Breast epithelium (tissue), 4 donors: ENCODE measurements around the gene PRX. TPM values are rescaled to one million over a fixed set of nuclear protein-coding genes. Genes with fewer than 3 reads are reported as not detected.
"Not testable (repeated sequence)": the region's sequence is repeated elsewhere in the genome, so short reads cannot be mapped to it uniquely, and the experiment has no call there.

Experiments used
- DNase-seq, 2 donors: peaks; one replicate each; pipeline ENCODE4 v3.0.0-alpha.2; 2019; ENCODE audit warnings: low spot score in 2 of 2
- H3K27ac ChIP-seq, 2 donors: fragments of 200-600 bp; sonication (generic) in 1 of 2; one replicate each; pipeline ENCODE4 v1.5.1; 2016 to 2019; ENCODE audit warnings: mild to moderate bottlenecking in 1 of 2
- H3K27me3 ChIP-seq, 2 donors: fragments of 200-600 bp; sonication (generic) in 1 of 2; one replicate each; pipeline versions ENCODE4 v1.5.1 to v1.6.0; 2017 to 2019; ENCODE audit warnings: control low read depth in 1 of 2, mild to moderate bottlenecking in 1 of 2
- H3K36me3 ChIP-seq: fragments of 200-600 bp; one replicate; pipeline ENCODE4 v1.5.1; 2019
- H3K4me1 ChIP-seq, 2 donors: fragments of 200-600 bp; sonication (generic); one replicate each; pipeline ENCODE4 v1.5.1; 2016 to 2019; ENCODE audit warnings: control low read depth in 1 of 2
- H3K4me3 ChIP-seq, 3 donors: fragments of 200-600 bp; sonication (generic); 1 replicate in 2 of 3; 2 replicates in 1 of 3; pipeline ENCODE4 v1.5.1; 2016 to 2019; ENCODE audit warnings: mild to moderate bottlenecking in 3 of 3, moderate library complexity in 2 of 3
- H3K9me3 ChIP-seq, 2 donors: fragments of 200-600 bp; sonication (generic) in 1 of 2; one replicate each; pipeline ENCODE4 v1.5.1; 2016 to 2019; ENCODE audit warnings: control low read depth in 1 of 2
- CTCF ChIP-seq, 3 donors: fragments of 450-650 bp; IDR thresholded peaks; one replicate each; pipeline ENCODE4 v1.5.1; 2016 to 2017; ENCODE audit warnings: antibody characterized with exemption in 3 of 3, mild to moderate bottlenecking in 3 of 3, moderate library complexity in 3 of 3
- POLR2A ChIP-seq: fragments of 450-650 bp; IDR thresholded peaks from one replicate; pipeline ENCODE4 v1.6.1; 2016; ENCODE audit warnings: antibody characterized with exemption, mild to moderate bottlenecking, moderate library complexity
- POLR2AphosphoS5 ChIP-seq, 3 donors: sonication (generic); formaldehyde crosslinking; IDR thresholded peaks; one replicate each; pipeline ENCODE4 v1.6.1; 2017; ENCODE audit warnings: antibody characterized with exemption in 3 of 3
- intact Hi-C: fragments of 100-400 bp; cut with DNase I; formaldehyde crosslinking; loops from one replicate; pipeline ENCODE4 v1.15.1; 2023; ENCODE audit warnings: low total_unique reads
- total RNA-seq, 3 donors: library from RNA; depleted of rRNA; stranded (reverse); fragments of >200 nt; gene quantifications; one replicate each; pipeline ENCODE4 v1.1.0, GENCODE V29; 2016

The PRX gene
- total RNA-seq, 3 donors from 2014 or later, result 2.7 to 9.1 (median 5.2) TPM

GRCh38 chr19:40457048-40457447, 43.9 kb upstream of the PRX start:
- no peaks in the 10 kb centered on the region for H3K27me3 ChIP-seq
- intact Hi-C loops, result no loop called here
- no peak for TF ChIP-seq POLR2A
- no peak for TF ChIP-seq CTCF (IDR thresholded peaks at IDR 0.05)
- TF ChIP-seq POLR2AphosphoS5 (IDR thresholded peaks at IDR 0.05), result no peak
- no peak for DNase-seq
- no peaks in the 10 kb centered on the region for H3K9me3 ChIP-seq
- H3K4me1 ChIP-seq, result no peaks in the 10 kb centered on the region
- no peak overlapping the region for H3K27ac ChIP-seq
- H3K36me3 ChIP-seq, result no peaks in the 10 kb centered on the region
- H3K4me3 ChIP-seq, result no peak overlapping the region

GRCh38 chr19:40453943-40454342, 40.8 kb upstream of the PRX start:
- intact Hi-C loops, H3K27me3 ChIP-seq, DNase-seq, H3K4me3 ChIP-seq, H3K4me1 ChIP-seq, H3K36me3 ChIP-seq, H3K9me3 ChIP-seq, H3K27ac ChIP-seq: not testable (repeated sequence)

GRCh38 chr19:40453151-40453735, 40.1 kb upstream of the PRX start:
- Histone ChIP-seq H3K4me1 (no peaks in the 10 kb centered on the region), H3K9me3 (no peaks in the 10 kb centered on the region), H3K36me3 (no peaks in the 10 kb centered on the region), H3K27ac (no peak overlapping the region), H3K4me3 (no peak overlapping the region), H3K27me3 (no peaks in the 10 kb centered on the region)
- DNase-seq, result no peak
- intact Hi-C loops, result no loop called here
- TF ChIP-seq POLR2A (no peak), CTCF (IDR thresholded peaks at IDR 0.05) (no peak), POLR2AphosphoS5 (IDR thresholded peaks at IDR 0.05) (no peak)

- no peaks in the 10 kb centered on the region for H3K4me1 ChIP-seq
- no peaks in the 10 kb centered on the region for H3K9me3 ChIP-seq
- no peak for TF ChIP-seq POLR2A
- no peak for TF ChIP-seq POLR2AphosphoS5 (IDR thresholded peaks at IDR 0.05)
- no peak for TF ChIP-seq CTCF (IDR thresholded peaks at IDR 0.05)
- no peaks in the 10 kb centered on the region for H3K36me3 ChIP-seq
- intact Hi-C loops, result no loop called here
- H3K4me3 ChIP-seq, result no peak overlapping the region
- H3K27ac ChIP-seq, result no peak overlapping the region
- DNase-seq, result no peak
- H3K27me3 ChIP-seq, result no peaks in the 10 kb centered on the region
These were observed 38.8 kb upstream of the PRX start for GRCh38 chr19:40452016-40452415.

- H3K36me3 ChIP-seq, result no peaks in the 10 kb centered on the region
- no peak for TF ChIP-seq POLR2AphosphoS5 (IDR thresholded peaks at IDR 0.05)
- no peak for TF ChIP-seq CTCF (IDR thresholded peaks at IDR 0.05)
- no peak for TF ChIP-seq POLR2A
- intact Hi-C loops, result no loop called here
These were observed 37.5 kb upstream of the PRX start for GRCh38 chr19:40450664-40451063.

GRCh38 chr19:40449506-40449905, 36.3 kb upstream of the PRX start:
- no peaks in the 10 kb centered on the region for H3K36me3 ChIP-seq
- TF ChIP-seq CTCF (IDR thresholded peaks at IDR 0.05) (no peak), POLR2AphosphoS5 (IDR thresholded peaks at IDR 0.05) (no peak), POLR2A (no peak)
- peaks cover 0 to 5% of the 10 kb centered on the region in 2 donors for H3K4me1 ChIP-seq
- no peak overlapping the region for H3K4me3 ChIP-seq
- H3K9me3 ChIP-seq, result no peaks in the 10 kb centered on the region
- H3K27ac ChIP-seq, result no peak overlapping the region
- no peak for DNase-seq
- no peaks in the 10 kb centered on the region for H3K27me3 ChIP-seq
- intact Hi-C loops, result no loop called here

More at GRCh38 chr19:40450664-40451063, 37.5 kb upstream of the PRX start:
- Histone ChIP-seq H3K27ac (no peak overlapping the region), H3K4me3 (no peak overlapping the region), H3K27me3 (no peaks in the 10 kb centered on the region), H3K4me1 (peaks cover 0 to 5% of the 10 kb centered on the region in 2 donors), H3K9me3 (no peaks in the 10 kb centered on the region)
- no peak for DNase-seq
